Upper lobe of left lung (tissue), 6 donors: ENCODE measurements around the gene PKNOX2. TPM values are rescaled to one million over a fixed set of nuclear protein-coding genes. Genes with fewer than 3 reads are reported as not detected.

Source experiments
- ATAC-seq, 2 donors: fragments of 200-7000 bp; cut with Tn5 transposase; one replicate each; pipeline ENCODE4 v1.9.1; 2022; ENCODE audit warnings: mild to moderate bottlenecking in 2 of 2, moderate library complexity in 2 of 2; ENCODE audit not compliant: low FRiP score in 2 of 2
- DNase-seq, 2 donors: peaks; one replicate each; pipeline ENCODE4 v3.0.0-alpha.2; 2019 to 2020
- H3K27ac ChIP-seq, 4 donors: fragments of 200-600 bp; sonication (generic); one replicate each; pipeline ENCODE4 v1.5.1; 2016 to 2019
- H3K27me3 ChIP-seq, 4 donors: fragments of 200-600 bp; sonication (generic); one replicate each; pipeline ENCODE4 v1.5.1; 2017 to 2019
- H3K36me3 ChIP-seq, 4 donors: fragments of 200-600 bp; sonication (generic); one replicate each; pipeline ENCODE4 v1.5.1; 2016 to 2019
- H3K4me1 ChIP-seq, 4 donors: fragments of 200-600 bp; sonication (generic); one replicate each; pipeline ENCODE4 v1.5.1; 2018 to 2019
- H3K4me3 ChIP-seq, 4 donors: fragments of 200-600 bp; sonication (generic); one replicate each; pipeline ENCODE4 v1.5.1; 2017 to 2019; ENCODE audit warnings: mild to moderate bottlenecking in 2 of 4, moderate library complexity in 1 of 4
- H3K9me3 ChIP-seq, 4 donors: fragments of 200-600 bp; sonication (generic); one replicate each; pipeline ENCODE4 v1.5.1; 2018 to 2019
- CTCF ChIP-seq, 6 experiments: fragments of 450-650 bp in 4 of 6; fragments of 200-600 bp in 2 of 6; sonication (generic) in 2 of 6; IDR thresholded peaks; one replicate each; pipeline ENCODE4 v1.5.1; 2016 to 2019; ENCODE audit warnings: antibody characterized with exemption in 6 of 6
- EP300 ChIP-seq, 4 donors: sonication (generic); formaldehyde crosslinking; IDR thresholded peaks; one replicate each; pipeline ENCODE4 v1.5.1; 2017; ENCODE audit warnings: antibody characterized with exemption in 4 of 4, control low read depth in 2 of 4
- POLR2A ChIP-seq, 4 donors: fragments of 450-650 bp; IDR thresholded peaks; one replicate each; pipeline ENCODE4 v1.5.1; 2016 to 2017; ENCODE audit warnings: antibody characterized with exemption in 4 of 4, mild to moderate bottlenecking in 2 of 4
- POLR2AphosphoS5 ChIP-seq, 2 donors: sonication (generic); formaldehyde crosslinking; IDR thresholded peaks; one replicate each; pipeline ENCODE4 v1.5.1; 2017; ENCODE audit warnings: antibody characterized with exemption in 2 of 2
- WGBS, 2 donors: methylation state at CpG; one replicate each; pipeline ENCODE4 v1.1.5; 2017 to 2018; 5-methylcytosine and 5-hydroxymethylcytosine counted together
- total RNA-seq, 6 donors: library from RNA; depleted of rRNA in 4 of 6; stranded (reverse); fragments of >200 nt in 4 of 6; gene quantifications; one replicate each; pipeline versions ENCODE4 v1.1.0 to v1.2.1, GENCODE V29; 2016 to 2021
- donor health status: DM: no; HTN: no; CAD: no; lungs with moderate emphysema.
- donor health status: DM: no; HTN: yes; CAD: no; lungs with severe emphysema.

Gene PKNOX2
- total RNA-seq, 6 donors from 2014 or later, result 2.9 to 15.5 (median 8.4) TPM

- Histone ChIP-seq H3K9me3 (no peaks in the 10 kb centered on the region), H3K27ac (no peak overlapping the region), H3K36me3 (no peaks in the 10 kb centered on the region), H3K4me1 (no peaks in the 10 kb centered on the region), H3K27me3 (no peaks in the 10 kb centered on the region), H3K4me3 (no peak overlapping the region)
- ATAC-seq, result no peak
- 81 to 97% methylated on average over 3 to 4 of the region's 4 CpGs for WGBS, 2 donors
- no peak for TF ChIP-seq POLR2A (IDR thresholded peaks at IDR 0.05)
- no peak for TF ChIP-seq EP300 (IDR thresholded peaks at IDR 0.05)
- no peak for TF ChIP-seq POLR2AphosphoS5 (IDR thresholded peaks at IDR 0.05)
- no peak for TF ChIP-seq CTCF (IDR thresholded peaks at IDR 0.05)
- DNase-seq, result no peak
Measured at GRCh38 chr11:125174057-125174456, 9.5 kb downstream of the PKNOX2 start.

- Histone ChIP-seq H3K27me3 (no peaks in the 10 kb centered on the region), H3K27ac (peak overlapping the region in 2 of 4 donors; percentile 5 to 24), H3K36me3 (no peaks in the 10 kb centered on the region), H3K4me1 (no peaks in the 10 kb centered on the region), H3K9me3 (no peaks in the 10 kb centered on the region), H3K4me3 (no peak overlapping the region)
- TF ChIP-seq POLR2A (IDR thresholded peaks at IDR 0.05) (no peak), CTCF (IDR thresholded peaks at IDR 0.05) (no peak), POLR2AphosphoS5 (IDR thresholded peaks at IDR 0.05) (no peak), EP300 (IDR thresholded peaks at IDR 0.05) (no peak)
- ATAC-seq, result no peak
- 67 to 80% methylated on average over 4 to 8 of the region's 8 CpGs for WGBS, 2 donors
- DNase-seq, result no peak
Measured at GRCh38 chr11:125174686-125175085, 10.1 kb downstream of the PKNOX2 start.

- no peak for ATAC-seq
- no peaks in the 10 kb centered on the region for H3K27me3 ChIP-seq
Measured at GRCh38 chr11:125175166-125175565, 10.6 kb downstream of the PKNOX2 start.

GRCh38 chr11:125175896-125176575 lies 11.5 kb downstream of the PKNOX2 start:
- DNase-seq (no peak), ATAC-seq (no peak)
- no peak for TF ChIP-seq POLR2A (IDR thresholded peaks at IDR 0.05)
- TF ChIP-seq POLR2AphosphoS5 (IDR thresholded peaks at IDR 0.05), result no peak
- no peak for TF ChIP-seq EP300 (IDR thresholded peaks at IDR 0.05)
- TF ChIP-seq CTCF (IDR thresholded peaks at IDR 0.05), result no peak
- Histone ChIP-seq H3K27me3 (no peaks in the 10 kb centered on the region), H3K4me3 (no peak overlapping the region), H3K36me3 (no peaks in the 10 kb centered on the region), H3K27ac (peak overlapping the region in 3 of 4 donors; percentile 20 to 24 (median 24)), H3K4me1 (no peaks in the 10 kb centered on the region), H3K9me3 (no peaks in the 10 kb centered on the region)
- WGBS, 2 donors, result 61 to 71% methylated on average over 14 to 15 of the region's 15 CpGs

More at GRCh38 chr11:125175166-125175565, 10.6 kb downstream of the PKNOX2 start:
- 76 to 81% methylated on average over 4 of the region's 4 CpGs for WGBS, 2 donors
- DNase-seq, result no peak
- Histone ChIP-seq H3K4me3 (no peak overlapping the region), H3K27ac (peak overlapping the region in 2 of 4 donors; percentile 5 to 24), H3K9me3 (no peaks in the 10 kb centered on the region), H3K4me1 (no peaks in the 10 kb centered on the region), H3K36me3 (no peaks in the 10 kb centered on the region)
- TF ChIP-seq CTCF (IDR thresholded peaks at IDR 0.05) (no peak), POLR2AphosphoS5 (IDR thresholded peaks at IDR 0.05) (no peak), EP300 (IDR thresholded peaks at IDR 0.05) (no peak), POLR2A (IDR thresholded peaks at IDR 0.05) (no peak)

GRCh38 chr11:125176866-125177265 lies 12.3 kb downstream of the PKNOX2 start:
- H3K4me1 ChIP-seq, result no peaks in the 10 kb centered on the region
- ATAC-seq (no peak), DNase-seq (no peak)
- H3K27ac ChIP-seq, result no peak overlapping the region
- TF ChIP-seq POLR2AphosphoS5 (IDR thresholded peaks at IDR 0.05), result no peak
- no peak for TF ChIP-seq CTCF (IDR thresholded peaks at IDR 0.05)
- no peak for TF ChIP-seq EP300 (IDR thresholded peaks at IDR 0.05)
- no peak for TF ChIP-seq POLR2A (IDR thresholded peaks at IDR 0.05)
- no peak overlapping the region for H3K4me3 ChIP-seq
- no peaks in the 10 kb centered on the region for H3K36me3 ChIP-seq
- H3K27me3 ChIP-seq, result no peaks in the 10 kb centered on the region
- no peaks in the 10 kb centered on the region for H3K9me3 ChIP-seq
- 68 to 90% methylated on average over 5 of the region's 5 CpGs for WGBS, 2 donors
